Stimulated activated CD8-positive, alpha-beta memory T cell treated with anti-CD3 and anti-CD28 coated beads, Interleukin-12 subunit alpha, Interleukin-12 subunit beta, amount 100 ng/mL, for 1 hour (primary cell): Measurements from ENCODE around the gene MICAL3.
"Not testable (repeated sequence)": the region's sequence is repeated elsewhere in the genome, so short reads cannot be mapped to it uniquely, and the experiment has no call there.

Experiments used
- DNase-seq: peaks from one replicate; pipeline ENCODE4 v3.0.0-alpha.2; 2020; ENCODE audit warnings: low read depth

The MICAL3 gene

DNA sequence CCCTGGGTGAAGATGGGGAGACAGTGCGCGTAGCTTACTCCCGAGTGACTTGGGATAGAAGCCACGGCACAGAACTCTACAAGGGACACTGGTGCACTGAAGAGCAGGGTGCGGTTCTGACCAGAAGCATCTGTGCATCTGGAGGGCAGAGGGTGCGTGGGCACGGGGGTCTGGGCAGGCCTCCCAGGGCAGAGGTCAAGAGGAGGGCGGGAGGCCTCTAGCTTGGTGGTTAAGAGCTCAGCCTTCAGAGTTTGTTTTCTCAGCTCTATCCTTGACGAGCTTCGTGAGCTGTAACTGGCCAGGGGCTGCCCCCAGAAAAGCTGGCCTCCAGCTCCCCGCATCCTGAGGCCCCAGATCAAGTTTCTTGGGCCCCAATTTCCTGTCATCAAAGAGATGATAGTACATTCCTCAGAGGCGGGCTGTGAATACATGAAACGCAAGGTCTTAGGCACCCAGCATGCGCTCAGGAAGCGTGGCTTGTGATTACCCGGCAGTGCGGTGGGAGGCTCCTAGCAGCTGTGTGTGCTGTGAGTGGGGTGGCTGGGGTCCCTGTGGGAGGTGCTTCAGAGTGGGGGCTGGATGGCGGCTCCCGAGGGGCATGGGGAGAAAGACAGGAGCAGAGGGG is 244.1 kb downstream of the MICAL3 start:
- no peak for DNase-seq

DNA sequence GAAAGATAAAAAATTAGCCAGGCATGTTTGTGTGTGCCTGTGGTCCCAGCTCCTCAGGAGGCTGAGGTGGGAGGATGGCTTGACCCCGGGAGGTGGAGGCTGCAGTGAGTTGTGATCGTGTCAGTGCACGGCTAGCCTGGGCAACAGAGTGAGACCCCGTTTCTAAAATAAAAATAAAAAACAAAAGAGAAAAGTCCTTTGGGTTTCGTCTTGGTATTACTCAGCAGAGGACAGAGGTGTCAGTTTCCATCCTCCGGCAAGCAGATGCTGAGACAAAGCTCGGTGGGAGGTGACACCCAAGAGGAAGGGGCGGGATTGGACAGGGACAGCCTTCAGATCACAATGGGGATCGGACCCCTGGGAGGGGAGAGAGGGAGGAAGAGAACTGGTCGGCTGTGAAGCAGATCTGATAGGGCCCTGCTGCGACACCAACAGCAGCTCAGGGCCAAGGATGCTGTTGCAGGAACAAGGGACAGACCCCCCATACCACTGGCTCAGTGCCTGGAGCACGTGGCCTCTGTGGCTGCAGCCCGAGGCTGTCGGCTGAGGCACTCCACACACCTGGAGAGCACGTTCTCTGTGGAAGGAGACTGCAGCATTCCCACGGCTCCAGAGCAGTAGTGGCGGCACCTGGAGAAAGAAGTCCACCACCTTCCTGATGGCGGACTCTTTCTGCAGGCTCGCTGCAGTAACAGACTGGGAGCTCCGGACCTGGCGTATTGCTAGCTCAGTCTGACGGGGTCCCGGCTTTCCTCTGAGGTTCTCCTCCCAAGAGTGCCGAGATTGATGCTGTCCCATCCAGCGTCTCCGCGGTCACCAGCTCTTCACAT is 244.9 kb downstream of the MICAL3 start:
- DNase-seq: no peak

DNA sequence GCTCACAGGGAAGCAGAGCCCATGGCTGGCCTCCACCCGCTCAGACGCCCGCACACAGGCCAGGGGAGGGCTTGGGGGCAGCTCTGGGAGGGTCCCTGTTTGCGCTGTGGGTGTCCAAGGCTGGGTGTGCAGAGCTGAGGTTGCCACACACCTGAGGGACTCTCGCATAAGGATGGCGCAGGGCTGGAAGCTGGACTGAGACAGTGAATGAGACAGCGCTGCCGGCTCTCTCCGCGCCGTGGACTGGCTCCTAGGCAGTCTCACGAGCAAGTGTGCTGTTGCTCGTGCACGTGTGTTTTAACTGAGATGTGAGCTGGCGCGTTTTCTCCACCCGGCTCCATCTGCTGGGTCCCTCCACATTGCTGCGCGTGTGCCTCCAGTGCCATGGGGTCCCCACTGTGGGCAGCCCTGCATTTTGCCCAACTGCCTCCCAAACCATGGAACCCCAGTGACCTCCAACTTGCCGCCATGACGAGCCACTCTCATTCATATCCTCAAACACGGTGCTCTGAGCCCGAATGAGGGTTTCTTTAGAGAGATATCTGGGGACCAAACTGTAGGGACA is 245.9 kb downstream of the MICAL3 start:
- no peak for DNase-seq

DNA sequence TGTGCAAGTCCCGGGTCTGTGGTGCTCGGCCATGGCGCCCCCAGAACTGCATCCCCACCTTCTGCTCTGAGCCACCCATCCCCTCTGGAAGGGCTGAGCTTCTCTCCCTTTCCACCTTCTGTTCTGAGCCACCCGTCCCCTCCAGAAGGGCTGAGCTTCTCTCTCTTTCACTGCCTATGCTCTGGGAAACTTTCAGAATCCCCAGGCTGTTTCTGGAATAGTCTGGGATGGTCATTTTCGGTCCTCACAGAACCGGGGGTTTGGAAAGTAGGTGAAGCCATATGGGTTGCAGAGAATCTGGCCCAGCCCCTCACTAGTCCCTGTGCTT is 246.7 kb downstream of the MICAL3 start:
- DNase-seq: no peak

DNA sequence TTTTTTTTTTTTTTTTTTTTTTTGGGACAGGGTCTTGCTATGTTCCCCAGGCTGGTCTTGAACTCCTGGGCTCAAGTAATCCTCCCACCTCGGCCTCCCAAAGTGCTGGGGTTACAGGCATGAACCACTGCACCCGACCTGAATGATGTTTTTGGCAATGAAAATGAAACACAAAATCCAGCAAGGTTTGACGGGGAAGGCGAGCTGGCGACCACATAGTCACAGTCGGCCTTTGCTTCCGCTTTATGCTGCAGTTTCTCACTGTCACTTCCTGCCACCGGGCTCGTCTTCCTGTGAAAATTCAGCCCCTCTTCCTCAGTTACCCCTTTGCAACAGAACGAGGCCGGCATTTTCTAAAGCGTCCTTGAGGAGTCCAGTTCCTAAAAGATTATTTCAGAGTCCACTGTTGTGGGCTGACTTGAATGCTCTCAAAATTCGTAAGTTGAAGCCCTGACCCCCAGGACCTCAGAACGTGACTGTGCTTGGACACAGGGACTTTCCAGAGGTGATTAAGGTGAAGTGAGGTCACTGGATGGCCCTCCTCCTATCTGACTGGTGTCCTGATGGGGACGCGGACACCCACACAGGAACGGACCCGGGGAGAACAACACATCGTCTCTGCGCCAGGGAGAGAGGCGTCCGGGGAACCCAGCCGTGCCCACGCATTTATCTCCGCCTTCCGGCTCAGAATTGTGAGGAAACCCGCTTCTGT is 247.2 kb downstream of the MICAL3 start:
- peak; percentile 53 for DNase-seq

DNA sequence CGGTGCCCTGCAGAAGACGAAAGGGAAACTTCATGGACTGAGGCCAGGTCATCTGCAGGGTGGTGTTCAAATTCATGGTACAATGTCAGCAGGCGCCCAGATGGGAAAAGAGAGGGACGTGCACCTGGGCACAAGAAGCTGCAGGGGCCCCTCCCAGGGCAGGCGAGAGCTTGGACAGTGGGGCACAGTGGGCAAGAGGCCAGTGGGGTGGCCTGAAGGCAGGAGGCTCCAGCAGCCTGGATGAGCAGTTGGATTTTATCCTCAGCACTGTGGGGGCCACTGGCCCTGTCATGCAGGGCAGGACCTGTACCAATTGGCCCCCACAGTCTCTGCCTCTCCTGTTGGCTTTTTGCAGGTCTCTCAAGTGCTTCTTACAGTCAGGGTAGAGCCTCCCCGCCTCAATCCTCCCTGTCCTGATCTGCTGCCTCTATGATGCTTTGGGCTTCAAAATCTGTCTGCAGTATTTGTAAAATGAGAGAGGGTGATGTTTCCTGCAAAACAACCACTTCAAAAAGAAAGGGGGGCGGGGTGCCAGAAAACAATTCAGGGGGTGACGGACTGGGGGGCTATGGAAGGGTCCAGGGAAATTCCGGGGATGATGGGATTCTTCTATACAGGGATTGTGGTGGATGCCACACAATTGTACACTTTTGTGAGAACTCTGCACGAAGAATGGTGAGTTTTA is 248.4 kb downstream of the MICAL3 start:
- DNase-seq: no peak

DNA sequence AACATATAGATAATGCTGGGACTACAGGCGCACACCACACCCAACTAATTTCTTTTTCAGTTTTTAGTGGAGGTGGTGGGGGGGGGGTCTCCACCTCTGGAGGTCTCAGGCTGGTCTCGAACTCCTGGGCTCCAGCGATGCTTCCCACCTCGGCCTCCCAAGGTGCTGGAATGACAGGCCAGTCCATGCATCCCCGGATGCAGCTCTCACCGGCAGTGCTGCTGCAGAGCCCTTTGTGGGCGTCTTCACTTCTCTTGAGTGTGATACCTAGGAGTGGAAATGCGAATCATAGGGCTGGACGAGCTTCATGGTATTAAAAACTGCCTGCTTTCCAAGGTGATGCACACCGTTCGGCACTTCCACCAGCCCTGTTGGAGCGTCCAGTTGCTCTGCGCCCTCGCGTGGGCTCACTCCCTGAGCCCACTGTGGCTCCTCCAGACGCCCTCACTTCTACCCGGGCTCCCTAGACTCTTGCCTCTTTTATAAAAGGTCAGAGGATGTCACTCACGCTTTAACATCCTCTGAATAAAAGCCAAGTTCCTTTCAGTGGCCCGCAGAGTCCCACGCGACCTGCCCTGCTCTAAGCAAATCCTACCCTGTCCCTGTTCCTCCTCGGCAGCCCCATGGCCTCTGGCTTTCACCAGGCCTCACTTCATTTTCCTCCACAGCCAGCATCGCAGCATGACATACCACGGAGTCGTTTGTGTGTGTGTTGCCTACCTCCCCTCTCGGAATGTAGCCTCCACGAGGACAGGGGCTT is 249.3 kb downstream of the MICAL3 start:
- DNase-seq: no peak

DNA sequence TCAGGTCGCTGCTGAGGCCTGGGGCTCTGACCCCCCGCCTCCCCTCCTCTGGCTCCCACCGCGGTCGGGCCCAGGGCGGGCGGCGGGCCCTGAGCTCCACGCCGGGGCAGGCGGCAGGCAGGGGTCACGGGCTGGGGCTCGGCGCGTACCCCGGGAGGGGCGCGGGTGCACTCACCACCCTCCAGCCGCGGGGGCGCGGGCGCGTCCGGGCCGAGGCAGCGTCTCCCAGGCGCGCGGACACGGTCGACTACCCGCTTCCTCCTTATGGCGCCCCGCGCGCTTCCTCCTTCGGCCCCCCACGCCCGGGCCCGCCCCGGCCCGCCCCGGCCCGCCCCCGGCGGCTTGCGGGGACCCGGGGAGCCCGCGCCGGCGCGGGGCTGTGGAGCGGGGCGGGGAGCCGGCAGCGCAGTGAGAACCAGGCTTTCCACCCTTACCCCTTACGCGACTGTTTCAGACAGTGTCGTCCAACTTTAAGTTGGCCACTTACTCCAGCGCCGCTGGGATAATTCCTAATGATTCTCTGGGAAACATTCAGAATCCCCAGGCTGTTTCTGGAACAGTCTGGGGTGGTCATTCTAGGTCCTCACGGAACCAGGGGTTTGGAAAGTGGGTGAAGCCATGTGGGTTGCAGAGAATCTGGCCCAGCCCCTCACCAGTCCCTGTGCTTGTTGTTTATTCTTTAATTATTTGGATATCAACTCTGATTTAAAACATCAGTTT is 250.0 kb downstream of the MICAL3 start, which contains the start of gene BID:
Gene BID, minus strand, starts transcription at position 264 of the 720 bp plus-strand sequence. CDS start 24,353 bp downstream, outside the sequence.
- DNase-seq: no peak

DNA sequence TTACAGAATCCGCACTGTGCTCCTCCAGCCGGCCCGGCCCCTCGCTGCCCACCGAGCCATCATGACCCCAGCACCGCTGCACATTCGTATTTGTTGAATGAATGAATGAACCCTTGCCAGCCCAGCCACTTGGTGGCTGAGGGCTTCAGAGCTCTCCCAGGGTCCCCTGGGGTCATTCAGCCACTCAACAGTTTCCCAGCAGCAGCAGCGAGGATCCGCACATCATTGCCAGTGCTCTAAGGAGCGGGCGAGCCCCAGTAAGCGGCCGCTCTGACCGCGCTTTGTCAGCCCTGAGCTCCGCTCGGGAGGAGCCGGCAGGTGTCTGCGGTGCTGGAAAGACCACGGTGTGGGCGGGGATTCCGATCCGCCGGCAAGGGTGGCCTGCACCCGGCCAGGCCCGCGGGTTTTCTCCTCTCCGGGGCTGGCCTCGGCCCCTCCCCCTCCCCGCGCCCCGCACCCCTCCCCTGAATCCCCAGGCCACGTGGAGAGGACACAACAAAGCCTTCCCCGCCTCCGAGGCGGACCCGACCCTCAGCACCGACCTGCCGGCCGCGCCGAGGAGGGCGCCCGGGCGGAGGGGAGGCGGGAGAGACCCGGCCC is 250.7 kb downstream of the MICAL3 start:
- DNase-seq: peak; percentile 50

DNA sequence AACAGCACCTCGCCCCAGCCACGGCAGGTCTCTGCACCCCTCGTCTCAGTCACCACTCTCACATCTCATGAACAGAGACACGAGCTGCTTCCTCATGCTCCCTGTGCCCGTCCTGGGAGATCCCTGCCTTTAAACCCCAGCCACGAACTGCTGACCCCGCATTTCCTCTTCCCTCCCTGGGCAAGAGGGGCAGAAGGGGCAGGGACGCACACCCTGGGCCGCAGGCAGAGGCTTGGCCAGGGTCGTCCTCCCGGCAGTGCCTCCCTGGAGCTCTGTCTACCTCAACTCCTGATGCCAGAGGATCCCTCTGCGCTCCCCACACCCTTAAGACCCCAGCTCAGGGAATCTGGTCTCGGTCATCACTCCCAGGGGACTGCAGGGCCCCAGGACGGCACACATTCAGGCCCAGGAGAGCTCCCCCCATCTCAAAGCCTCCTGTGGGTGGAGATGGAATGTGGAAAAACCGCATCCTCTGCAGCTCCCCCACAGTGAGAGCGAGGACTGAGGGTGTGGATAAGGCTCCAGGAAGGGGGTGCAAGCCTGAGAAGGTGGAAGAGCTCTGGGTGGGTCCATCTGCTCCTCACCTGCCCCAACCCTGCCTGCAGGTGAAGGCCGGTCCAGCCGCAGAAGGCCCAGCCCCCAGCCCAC is 251.3 kb downstream of the MICAL3 start:
- no peak for DNase-seq

DNA sequence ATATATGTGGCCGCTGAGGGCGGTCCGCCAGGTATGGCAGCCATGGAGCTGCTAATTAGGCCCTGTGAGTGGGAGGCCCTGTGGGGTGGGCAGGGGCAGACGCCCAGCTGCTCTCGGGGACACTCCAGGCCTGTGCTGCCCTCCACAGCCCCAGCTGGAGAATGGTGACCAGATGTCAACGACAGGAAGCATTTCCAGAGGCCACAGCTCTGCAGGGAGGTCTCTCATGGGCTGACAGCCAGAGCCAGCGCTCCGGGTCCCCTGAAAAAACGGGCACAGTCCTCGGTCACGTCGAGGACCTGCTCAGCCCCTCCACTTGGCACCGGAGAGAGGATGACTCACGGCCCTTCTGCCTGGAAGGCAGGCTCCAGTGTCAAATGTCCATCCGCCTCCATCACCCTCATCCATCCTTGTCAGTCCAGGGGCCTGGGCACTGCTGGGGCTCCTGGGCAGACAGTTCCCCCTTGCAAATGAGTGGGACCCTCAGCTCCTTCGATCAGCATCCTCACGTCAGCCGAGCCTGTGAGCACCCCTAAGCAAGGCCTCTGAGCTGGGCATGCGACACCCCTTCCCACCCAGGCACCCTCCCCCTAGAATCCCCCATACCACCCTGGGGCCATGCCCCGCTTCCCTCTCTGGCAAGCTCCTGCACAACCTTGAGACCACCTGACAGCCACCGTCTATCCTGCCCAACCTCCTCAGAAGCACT is 252.0 kb downstream of the MICAL3 start:
- DNase-seq: no peak

DNA sequence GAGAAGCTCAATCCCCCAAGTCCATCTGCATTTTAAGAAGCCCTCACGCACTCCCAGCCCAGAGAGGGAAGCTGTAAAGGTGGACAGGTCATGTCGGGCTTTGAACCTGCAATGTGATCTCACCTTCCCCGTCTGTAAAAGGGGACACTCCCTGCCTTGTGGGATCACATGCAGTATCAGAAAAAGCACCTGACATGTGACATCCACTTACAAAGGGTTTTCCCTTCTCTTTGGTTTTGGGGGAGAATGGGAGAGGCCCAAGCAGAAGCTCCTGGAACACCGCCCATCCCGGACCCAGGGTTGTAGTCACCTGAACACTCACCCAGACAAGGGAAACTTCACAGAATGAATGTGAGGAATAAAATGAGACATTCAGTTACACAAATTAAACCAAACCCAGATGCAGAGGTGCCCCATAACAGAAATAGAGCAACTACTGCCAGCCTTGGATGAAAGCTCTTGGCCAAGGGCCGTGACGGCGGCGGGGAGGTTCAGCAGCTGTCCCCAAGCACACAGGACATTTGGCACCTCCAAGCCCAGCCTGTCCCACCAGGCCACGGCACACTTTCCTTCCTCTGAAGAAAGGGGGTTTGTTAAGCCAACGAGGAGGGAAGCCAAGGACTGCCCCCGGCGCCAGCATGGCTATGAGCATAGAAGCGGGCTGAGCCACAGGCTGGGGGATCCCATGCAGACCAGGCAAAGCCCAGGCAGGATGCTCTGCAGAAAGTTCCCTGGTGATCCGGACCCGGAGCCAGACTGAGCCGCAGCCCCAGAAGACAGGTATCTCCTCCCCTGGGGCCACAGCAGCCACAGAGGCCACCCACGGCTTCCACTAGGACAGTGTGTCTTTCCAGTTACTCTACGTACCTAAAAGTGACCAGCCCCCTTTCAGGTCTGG is 253.9 kb downstream of the MICAL3 start:
- DNase-seq: no peak

DNA sequence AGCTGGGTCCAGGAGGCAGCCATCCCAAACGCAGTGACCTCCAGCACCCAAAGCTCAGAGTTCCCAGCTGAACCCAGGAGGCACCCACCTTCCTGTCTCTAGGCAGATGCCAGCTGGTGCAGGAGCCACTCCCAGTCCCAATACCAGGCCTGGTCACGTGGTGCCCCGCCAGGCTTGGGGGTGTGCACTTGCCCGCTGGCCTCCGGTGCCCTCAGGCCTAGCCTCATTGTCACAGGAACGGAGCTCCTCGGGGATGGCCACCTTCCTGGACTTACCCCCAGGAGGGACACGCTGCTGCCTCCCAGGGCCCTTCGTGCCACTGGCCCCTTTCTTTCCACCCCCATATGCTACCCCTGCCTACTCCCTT is 254.7 kb downstream of the MICAL3 start:
- no peak for DNase-seq

DNA sequence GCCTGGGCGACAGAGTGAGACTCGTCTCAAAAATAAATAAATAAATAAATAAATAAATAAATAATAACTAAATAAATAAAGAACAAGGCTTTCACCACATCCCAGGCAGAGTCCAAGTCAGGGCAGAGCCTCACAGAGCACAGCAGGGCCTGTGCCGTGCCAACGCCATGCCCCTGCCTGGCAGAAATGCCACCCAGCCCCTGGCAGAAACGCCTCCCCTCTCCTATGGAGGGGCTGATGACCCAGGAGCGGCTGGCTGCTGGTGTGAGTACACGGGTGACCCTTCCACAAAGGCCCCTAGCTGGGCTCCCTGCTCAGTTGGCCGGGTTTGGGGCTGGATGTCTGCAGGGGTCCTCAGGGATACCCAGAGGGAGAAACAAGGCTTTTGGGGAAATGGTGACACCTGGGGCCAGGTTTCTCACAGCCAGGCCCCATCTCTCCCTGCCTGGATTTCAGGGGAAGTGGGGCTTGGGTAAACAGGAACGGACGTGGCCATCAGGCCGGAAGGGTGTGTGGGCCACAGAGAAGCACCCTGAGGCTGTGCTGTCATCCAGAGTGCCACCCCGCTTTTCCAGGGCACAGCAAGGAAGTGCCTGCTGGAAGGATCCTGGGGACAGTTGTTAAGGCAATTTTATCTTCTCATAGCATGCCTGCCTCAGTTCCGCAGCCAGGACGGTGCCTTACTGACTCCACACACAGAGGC is 255.2 kb downstream of the MICAL3 start:
- DNase-seq: no peak

DNA sequence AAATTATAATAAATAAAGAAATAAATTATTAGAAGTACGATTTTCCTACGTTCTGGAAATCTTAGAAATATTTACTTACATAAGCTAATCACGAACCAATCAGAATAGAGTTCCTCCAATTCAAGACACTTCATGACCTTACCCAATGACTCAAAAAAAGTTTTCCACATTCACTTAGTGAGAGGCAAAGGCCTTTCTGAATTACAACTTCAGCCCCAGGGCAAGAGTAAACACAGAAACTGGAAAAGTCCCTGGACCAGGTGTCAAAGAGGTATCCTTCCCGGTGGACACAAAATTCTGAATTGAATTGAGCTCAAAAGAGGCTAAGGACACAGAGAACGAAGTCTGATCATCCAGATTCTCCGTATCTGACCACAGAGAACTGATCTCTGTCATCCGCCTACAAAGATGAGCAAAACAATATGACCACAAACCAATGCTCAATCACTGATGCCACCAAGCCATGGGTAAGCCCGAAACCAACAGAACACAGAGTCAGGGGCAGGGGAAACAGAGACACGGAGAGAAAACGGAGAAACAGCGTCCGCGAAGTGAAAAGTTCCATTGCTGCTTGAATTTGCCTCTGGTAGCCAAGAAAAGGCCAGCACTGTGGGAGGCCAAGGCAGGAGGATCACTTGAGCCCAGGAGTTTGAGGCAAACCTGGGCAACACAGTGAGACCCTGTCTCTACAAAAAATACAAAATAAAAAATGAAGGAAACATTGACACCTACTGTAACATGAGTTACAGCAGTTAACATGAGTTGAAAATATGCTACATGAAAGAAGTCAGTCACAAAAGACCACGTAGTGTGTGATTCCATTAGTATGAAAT is 256.9 kb downstream of the MICAL3 start:
- no peak for DNase-seq

DNA sequence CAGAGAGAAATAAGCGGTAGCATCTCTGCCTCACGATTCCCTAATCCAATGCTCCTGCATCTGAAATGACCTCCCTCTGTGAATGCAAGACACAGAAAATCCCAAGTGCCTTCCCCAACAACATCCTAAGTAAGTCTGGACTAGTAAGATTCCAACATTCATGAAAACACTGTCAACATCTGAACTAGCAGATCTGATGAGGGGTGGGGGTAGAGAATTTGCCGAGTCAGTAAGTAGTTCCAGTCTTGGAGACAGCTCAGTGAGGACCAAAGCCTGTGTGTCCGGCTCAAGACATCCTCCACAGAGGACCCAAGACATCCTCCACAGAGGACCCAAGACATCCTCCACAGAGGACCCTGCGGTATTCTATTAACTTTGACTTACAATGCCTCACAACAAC is 259.5 kb downstream of the MICAL3 start:
- not testable (repeated sequence) for DNase-seq

DNA sequence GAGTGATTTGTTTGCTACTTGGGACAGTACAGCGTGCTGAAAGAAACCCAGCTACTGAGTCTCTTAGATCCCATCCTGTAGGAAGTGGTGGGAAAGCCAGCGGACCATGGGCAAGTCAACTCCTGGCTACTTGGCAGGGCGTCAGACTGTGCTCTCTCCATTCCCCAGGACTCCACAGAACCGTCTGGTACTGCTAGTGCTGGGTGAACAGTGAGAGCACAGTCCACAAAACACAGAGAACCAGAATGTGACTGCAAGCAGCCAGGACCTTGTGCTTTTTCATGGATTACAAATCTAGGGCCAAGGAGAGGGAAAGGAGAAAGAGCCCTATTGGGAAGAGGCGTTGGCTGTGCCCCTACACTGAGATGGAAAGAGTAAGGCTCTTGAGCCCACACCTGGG is 260.3 kb downstream of the MICAL3 start:
- no peak for DNase-seq
